CD4-positive, alpha-beta memory T cell (primary cell): Measurements from ENCODE around the gene PTH1R. TPM values are rescaled to one million over a fixed set of nuclear protein-coding genes. Genes with fewer than 3 reads are reported as not detected.
A peak's percentile ranks its signal among the peaks of the same experiment; 100 is the strongest.

ENCODE experiments used
- CTCF ChIA-PET: fragments of 350-600 bp; sonication (Branson Sonifier 250); formaldehyde crosslinking; loops from one replicate; lab custom pipeline; 2021; ENCODE audit warnings: inconsistent platforms; ENCODE audit not compliant: partially characterized antibody; lab: Charles Lee
- POLR2A ChIA-PET: fragments of 350-600 bp; sonication (Branson Sonifier 250); formaldehyde crosslinking; loops from one replicate; lab custom pipeline; 2021; ENCODE audit not compliant: partially characterized antibody; lab: Charles Lee
- DNase-seq, 5 donors: peaks; one replicate each; pipeline versions ENCODE4 v3.0.0 to v3.0.0-alpha.2; 2020 to 2022; ENCODE audit warnings: mixed read lengths in 1 of 5
- H3K27ac ChIP-seq: one replicate; pipeline ENCODE4 v1.7.0; 2013; ENCODE audit warnings: low read depth, low read length
- H3K27me3 ChIP-seq: 2 replicates; pipeline ENCODE4 v1.7.0; 2013; ENCODE audit warnings: mild to moderate bottlenecking, low read length, moderate library complexity; ENCODE audit not compliant: insufficient read depth
- H3K36me3 ChIP-seq: 2 replicates; pipeline ENCODE4 v1.7.0; 2013; ENCODE audit warnings: mild to moderate bottlenecking, low read length, moderate library complexity; ENCODE audit not compliant: insufficient read depth
- H3K4me1 ChIP-seq: 2 replicates; pipeline ENCODE4 v1.7.0; 2013; ENCODE audit warnings: mild to moderate bottlenecking, low read length, moderate library complexity; ENCODE audit not compliant: insufficient read depth
- H3K4me3 ChIP-seq, 2 donors: one replicate each; pipeline ENCODE4 v1.7.0; 2013; ENCODE audit warnings: low read length in 2 of 2, mild to moderate bottlenecking in 1 of 2
- H3K9me3 ChIP-seq, 2 donors: one replicate each; pipeline ENCODE4 v1.7.0; 2013; ENCODE audit warnings: low read length in 2 of 2, control low read depth in 1 of 2; ENCODE audit not compliant: control insufficient read depth in 1 of 2
- H3K27ac Mint-ChIP-seq, 7 donors: one replicate each; pipeline ENCODE4 v1.8.0; 2020 to 2021; ENCODE audit warnings: mixed read lengths in 7 of 7, mild to moderate bottlenecking in 6 of 7, inconsistent platforms in 3 of 7, moderate library complexity in 3 of 7
- H3K27me3 Mint-ChIP-seq, 2 donors: one replicate each; pipeline ENCODE4 v1.8.0; 2020 to 2021; ENCODE audit warnings: mixed read lengths in 2 of 2
- H3K36me3 Mint-ChIP-seq, 2 donors: one replicate each; pipeline ENCODE4 v1.8.0; 2020 to 2021; ENCODE audit warnings: mixed read lengths in 2 of 2, inconsistent platforms in 1 of 2, mild to moderate bottlenecking in 1 of 2
- H3K4me1 Mint-ChIP-seq, 4 donors: one replicate each; pipeline ENCODE4 v1.8.0; 2020 to 2021; ENCODE audit warnings: mixed read lengths in 4 of 4, mild to moderate bottlenecking in 1 of 4
- H3K4me3 Mint-ChIP-seq, 8 donors: one replicate each; pipeline ENCODE4 v1.8.0; 2020 to 2021; ENCODE audit warnings: mixed read lengths in 8 of 8, mild to moderate bottlenecking in 7 of 8, moderate library complexity in 6 of 8, inconsistent platforms in 3 of 8
- H3K9me3 Mint-ChIP-seq, 8 donors: one replicate each; pipeline ENCODE4 v1.8.0; 2020 to 2021; ENCODE audit warnings: mixed read lengths in 8 of 8, mild to moderate bottlenecking in 5 of 8, inconsistent platforms in 3 of 8, moderate library complexity in 1 of 8
- intact Hi-C: fragments of 100-400 bp; cut with micrococcal nuclease; formaldehyde crosslinking; loops from one replicate; pipeline ENCODE4 v1.15.1; 2023
- polyA plus RNA-seq, 2 donors: library from polyadenylated mRNA; unstranded; fragments of 300-500 nt; fragmentation: Illumina TruSeq; gene quantifications; one replicate each; pipeline ENCODE4 v1.2.3, GENCODE V29; 2021
- total RNA-seq, 2 experiments: library from RNA; stranded (reverse); gene quantifications; one replicate each; pipeline ENCODE4 v1.2.3, GENCODE V29; 2021

The PTH1R gene
- total and polyA plus RNA-seq, 4 experiments from 2014 or later, result not detected

GRCh38 chr3:46902188-46902631, 24.7 kb downstream of the PTH1R start:
- peak in 1 of 5 donors; percentile 20 for DNase-seq
- intact Hi-C loops, result no loop called here
- Mint-ChIP-seq H3K36me3 (no peaks in the 10 kb centered on the region), H3K27ac (no peak overlapping the region), H3K4me3 (no peak overlapping the region), H3K4me1 (peaks cover 0 to 16% (median 3%) of the 10 kb centered on the region in 4 donors), H3K9me3 (no peaks in the 10 kb centered on the region), H3K27me3 (peaks cover 2 to 8% of the 10 kb centered on the region in 2 donors)
- Histone ChIP-seq H3K36me3 (no peaks in the 10 kb centered on the region), H3K4me1 (no peaks in the 10 kb centered on the region), H3K27ac (no peak overlapping the region), H3K9me3 (no peaks in the 10 kb centered on the region), H3K27me3 (no peaks in the 10 kb centered on the region), H3K4me3 (no peak overlapping the region)
- ChIA-PET CTCF (interaction anchor here (1.9 kb wide), 1 partner anchor 12 kb away, joined by 6 read pairs; no protein-coding TSS in a partner anchor), POLR2A (interaction anchor here (1.1 kb wide), 1 partner anchor 10 kb away, joined by 3 read pairs; no protein-coding TSS in a partner anchor)

DNA sequence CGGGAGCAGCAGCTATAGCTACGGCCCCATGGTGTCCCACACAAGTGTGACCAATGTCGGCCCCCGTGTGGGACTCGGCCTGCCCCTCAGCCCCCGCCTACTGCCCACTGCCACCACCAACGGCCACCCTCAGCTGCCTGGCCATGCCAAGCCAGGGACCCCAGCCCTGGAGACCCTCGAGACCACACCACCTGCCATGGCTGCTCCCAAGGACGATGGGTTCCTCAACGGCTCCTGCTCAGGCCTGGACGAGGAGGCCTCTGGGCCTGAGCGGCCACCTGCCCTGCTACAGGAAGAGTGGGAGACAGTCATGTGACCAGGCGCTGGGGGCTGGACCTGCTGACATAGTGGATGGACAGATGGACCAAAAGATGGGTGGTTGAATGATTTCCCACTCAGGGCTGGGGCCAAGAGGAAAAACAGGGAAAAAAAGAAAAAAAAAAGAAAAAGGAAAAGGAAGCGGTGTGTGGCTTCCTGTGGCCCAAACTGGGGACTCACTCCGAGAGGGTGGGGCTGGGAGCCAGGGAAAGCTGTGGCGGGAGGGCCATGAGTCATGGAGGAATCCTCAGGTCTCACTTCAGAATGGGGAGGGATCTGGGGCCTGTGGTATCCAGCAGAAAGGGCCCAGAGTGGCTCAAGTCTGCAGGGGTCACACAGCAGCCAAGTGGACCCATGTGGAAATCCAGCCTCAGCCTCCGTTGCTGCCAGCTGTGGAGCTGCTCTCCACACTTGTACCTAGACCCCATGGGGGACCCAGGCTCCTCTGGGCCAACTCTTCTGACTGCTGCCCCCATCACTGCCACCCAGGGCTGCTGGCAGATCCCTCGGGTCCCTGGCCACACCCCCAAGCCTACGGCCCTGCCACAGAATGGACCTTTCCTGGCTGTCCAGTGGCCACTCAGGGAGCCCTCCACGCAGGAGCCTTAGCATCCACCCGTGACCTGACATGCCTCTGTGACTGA, 26.1 kb downstream of the PTH1R start:
- CTCF ChIA-PET, result no interaction called here
- peaks cover 0 to 7% (median under 1%) of the 10 kb centered on the region in 4 donors for H3K4me1 Mint-ChIP-seq

GRCh38 chr3:46904303-46905212, 27.0 kb downstream of the PTH1R start:
- H3K9me3 Mint-ChIP-seq, result no peaks in the 10 kb centered on the region
- Histone ChIP-seq H3K27ac (no peak overlapping the region), H3K9me3 (no peaks in the 10 kb centered on the region), H3K36me3 (no peaks in the 10 kb centered on the region), H3K27me3 (no peaks in the 10 kb centered on the region), H3K4me1 (peaks cover 5% of the 10 kb centered on the region), H3K4me3 (no peak overlapping the region)
- CTCF ChIA-PET, result no interaction called here
- peaks cover 4 to 5% (median 4%) of the 10 kb centered on the region in 4 donors for H3K4me1 Mint-ChIP-seq
- intact Hi-C loops, result no loop called here
- H3K27ac Mint-ChIP-seq, result no peak overlapping the region
- POLR2A ChIA-PET, result no interaction called here
- no peak overlapping the region for H3K4me3 Mint-ChIP-seq
- no peaks in the 10 kb centered on the region for H3K36me3 Mint-ChIP-seq
- peak in 1 of 5 donors; percentile 22 for DNase-seq
- H3K27me3 Mint-ChIP-seq, result no peaks in the 10 kb centered on the region

More for the DNA sequence above, 26.1 kb downstream of the PTH1R start:
- H3K36me3 ChIP-seq, result no peaks in the 10 kb centered on the region
- Mint-ChIP-seq H3K27ac (no peak overlapping the region), H3K27me3 (peaks cover 0 to 6% of the 10 kb centered on the region in 2 donors), H3K36me3 (no peaks in the 10 kb centered on the region), H3K4me3 (no peak overlapping the region), H3K9me3 (no peaks in the 10 kb centered on the region)
- H3K27ac ChIP-seq, result no peak overlapping the region
- no peaks in the 10 kb centered on the region for H3K27me3 ChIP-seq
- intact Hi-C loops, result no loop called here
- POLR2A ChIA-PET, result no interaction called here
- no peaks in the 10 kb centered on the region for H3K9me3 ChIP-seq
- H3K4me3 ChIP-seq, result no peak overlapping the region
- H3K4me1 ChIP-seq, result no peaks in the 10 kb centered on the region
- DNase-seq, result peak in 1 of 5 donors; percentile 16

GRCh38 chr3:46905213-46905560, 27.7 kb downstream of the PTH1R start:
- ChIA-PET CTCF (interaction anchor here (1.4 kb wide), 1 partner anchor 38 kb away, joined by 3 read pairs; no protein-coding TSS in a partner anchor), POLR2A (no interaction called here)
- Mint-ChIP-seq H3K9me3 (no peaks in the 10 kb centered on the region), H3K4me1 (peaks cover 5 to 7% (median 6%) of the 10 kb centered on the region in 4 donors), H3K4me3 (no peak overlapping the region), H3K36me3 (no peaks in the 10 kb centered on the region), H3K27me3 (no peaks in the 10 kb centered on the region), H3K27ac (no peak overlapping the region)
- peak in 1 of 5 donors; percentile 2 for DNase-seq
- H3K27ac ChIP-seq, result no peak overlapping the region
- no peaks in the 10 kb centered on the region for H3K36me3 ChIP-seq
- H3K9me3 ChIP-seq, result no peaks in the 10 kb centered on the region
- H3K4me3 ChIP-seq, result no peak overlapping the region
- H3K27me3 ChIP-seq, result no peaks in the 10 kb centered on the region
- intact Hi-C loops, result no loop called here
- H3K4me1 ChIP-seq, result peaks cover 10% of the 10 kb centered on the region

DNA sequence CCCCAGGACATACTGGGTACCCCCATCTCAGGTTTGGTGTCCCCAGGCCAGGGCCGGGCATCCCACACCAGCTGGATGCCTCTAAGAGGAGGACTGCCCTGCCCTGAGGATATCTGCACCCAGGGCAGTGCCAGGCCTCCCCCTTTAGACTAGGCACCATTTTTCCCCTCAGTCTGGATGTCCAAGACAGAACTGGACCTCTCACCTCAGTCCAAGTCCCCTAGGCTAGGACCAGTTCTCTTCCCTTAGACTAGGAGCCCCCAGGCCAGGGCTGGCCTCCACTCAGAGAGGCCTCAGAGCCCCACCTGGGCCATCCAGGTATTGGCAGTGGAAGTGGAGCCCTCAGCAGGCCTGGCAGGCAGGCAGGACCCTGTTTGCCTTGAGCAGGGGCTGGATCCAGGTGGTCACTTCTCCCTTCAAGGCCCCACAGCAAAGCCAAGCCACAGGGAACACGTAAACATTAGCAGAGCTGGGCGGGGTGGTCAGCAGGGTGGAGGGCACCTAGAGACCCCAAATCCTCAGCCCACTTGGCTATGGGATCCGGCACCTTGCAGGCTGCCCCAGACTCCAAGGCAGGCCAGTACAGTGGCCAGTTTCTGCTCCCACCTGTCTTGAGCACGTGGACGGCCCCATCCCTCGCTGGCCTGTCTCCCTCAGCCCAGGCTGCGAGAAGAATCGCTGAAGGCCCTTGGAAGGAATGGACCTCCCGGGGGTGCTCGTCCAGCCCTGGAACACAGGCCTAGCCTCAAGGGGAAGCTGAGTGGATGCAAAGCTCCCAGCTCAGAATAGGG, 28.3 kb downstream of the PTH1R start:
- Mint-ChIP-seq H3K27ac (no peak overlapping the region), H3K4me1 (peaks cover 5 to 7% (median 6%) of the 10 kb centered on the region in 4 donors), H3K4me3 (no peak overlapping the region), H3K36me3 (no peaks in the 10 kb centered on the region), H3K27me3 (no peaks in the 10 kb centered on the region), H3K9me3 (no peaks in the 10 kb centered on the region)
- intact Hi-C loops, result no loop called here
- Histone ChIP-seq H3K4me1 (peaks cover 10% of the 10 kb centered on the region), H3K27ac (no peak overlapping the region), H3K27me3 (no peaks in the 10 kb centered on the region), H3K9me3 (no peaks in the 10 kb centered on the region), H3K36me3 (no peaks in the 10 kb centered on the region), H3K4me3 (no peak overlapping the region)
- CTCF ChIA-PET, result interaction anchor here (1.4 kb wide), 1 partner anchor 39 kb away, joined by 3 read pairs; no protein-coding TSS in a partner anchor
- POLR2A ChIA-PET, result no interaction called here
- DNase-seq, result peak in 1 of 5 donors; percentile 20

DNA sequence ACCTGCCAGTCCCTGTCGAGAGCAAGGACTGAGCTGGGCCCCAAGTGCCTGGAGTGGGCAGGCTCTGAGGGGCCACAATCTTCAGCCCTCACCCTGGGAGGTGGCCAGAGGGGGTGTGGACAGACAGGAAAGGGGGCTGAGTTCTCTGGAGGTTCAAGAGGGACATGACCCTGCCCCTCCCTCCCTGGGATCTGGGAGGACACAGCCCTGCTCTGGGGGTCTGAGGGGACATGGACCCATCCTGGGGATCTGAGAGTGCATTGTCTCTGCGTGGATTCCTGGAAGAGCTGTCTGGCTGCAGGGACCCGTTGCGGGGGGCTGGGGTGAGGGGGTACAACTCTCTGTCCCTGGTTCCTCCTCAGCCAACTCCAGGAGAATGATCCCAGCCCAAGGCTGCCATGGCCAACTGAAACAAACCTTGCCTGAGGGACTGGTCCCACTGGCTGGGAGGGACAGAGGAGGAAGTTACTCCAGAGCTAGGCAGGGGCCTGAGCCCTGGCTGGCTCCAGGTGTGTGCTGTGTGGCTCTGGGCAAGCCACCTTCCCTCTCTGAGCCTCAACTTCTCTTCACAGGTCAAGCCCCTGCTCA, 29.0 kb downstream of the PTH1R start:
- ChIA-PET CTCF (interaction anchor here (1.4 kb wide), 1 partner anchor 39 kb away, joined by 3 read pairs; no protein-coding TSS in a partner anchor), POLR2A (no interaction called here)
- Mint-ChIP-seq H3K4me1 (peaks cover 5 to 7% (median 6%) of the 10 kb centered on the region in 4 donors), H3K9me3 (no peaks in the 10 kb centered on the region), H3K36me3 (no peaks in the 10 kb centered on the region), H3K27me3 (no peaks in the 10 kb centered on the region), H3K4me3 (no peak overlapping the region), H3K27ac (peak overlapping the region in 2 of 7 donors; percentile 5 to 55)
- Histone ChIP-seq H3K4me3 (no peak overlapping the region), H3K4me1 (peaks cover 10% of the 10 kb centered on the region), H3K27me3 (no peaks in the 10 kb centered on the region), H3K27ac (no peak overlapping the region), H3K9me3 (no peaks in the 10 kb centered on the region), H3K36me3 (no peaks in the 10 kb centered on the region)
- peak in 1 of 5 donors; percentile 11 for DNase-seq
- intact Hi-C loops, result no loop called here
